Frontal cortex (tissue), 4 donors: Measurements from ENCODE around the gene SORCS3. TPM values are rescaled to one million over a fixed set of nuclear protein-coding genes. Genes with fewer than 3 reads are reported as not detected.

ENCODE experiments used
- DNase-seq, 2 donors: peaks; one replicate each; pipeline ENCODE4 v3.0.0; 2012; ENCODE audit warnings: low spot score in 2 of 2
- FAIRE-seq: peaks from 2 replicates; lab custom pipeline; 2012; peaks lifted over from hg19 to GRCh38; lab: Jason Lieb, UNC
- total RNA-seq: library from RNA; depleted of rRNA; stranded (reverse); fragments of >200 nt; gene quantifications from one replicate; pipeline ENCODE4 v1.2.3, GENCODE V29; 2014
- donor health status: control.
- donor health status: control.
- donor health status: control.

The SORCS3 gene
- total RNA-seq, 1 donor from 2014 or later, result 11.4 TPM

- DNase-seq (no peak), FAIRE-seq (no peak)
These were observed 400.9 kb downstream of the SORCS3 start for GRCh38 chr10:105041956-105042355.

- FAIRE-seq, result no peak
- no peak for DNase-seq
These were observed 401.9 kb downstream of the SORCS3 start for GRCh38 chr10:105042906-105043552.

- DNase-seq (no peak), FAIRE-seq (no peak)
These were observed 403.8 kb downstream of the SORCS3 start for GRCh38 chr10:105044902-105045301.

GRCh38 chr10:105056413-105056812, 415.3 kb downstream of the SORCS3 start:
- no peak for FAIRE-seq
- no peak for DNase-seq

GRCh38 chr10:105062951-105063350, 421.9 kb downstream of the SORCS3 start:
- FAIRE-seq, result no peak

GRCh38 chr10:105063796-105064195, 422.7 kb downstream of the SORCS3 start:
- DNase-seq (peak in 1 of 2 donors; percentile 5), FAIRE-seq (no peak)

More at GRCh38 chr10:105062951-105063350, 421.9 kb downstream of the SORCS3 start:
- no peak for DNase-seq

- no peak for DNase-seq
- no peak for FAIRE-seq
These were observed 427.4 kb downstream of the SORCS3 start for GRCh38 chr10:105068497-105068896.

- FAIRE-seq (no peak), DNase-seq (no peak)
These were observed 429.2 kb downstream of the SORCS3 start for GRCh38 chr10:105070249-105070648.

GRCh38 chr10:105070952-105071351, 429.9 kb downstream of the SORCS3 start:
- no peak for FAIRE-seq
- no peak for DNase-seq

- DNase-seq (no peak), FAIRE-seq (no peak)
These were observed 430.9 kb downstream of the SORCS3 start for GRCh38 chr10:105071980-105072379.

GRCh38 chr10:105073999-105074398, 432.9 kb downstream of the SORCS3 start:
- DNase-seq (no peak), FAIRE-seq (no peak)

GRCh38 chr10:105075031-105075430, 433.9 kb downstream of the SORCS3 start:
- FAIRE-seq (no peak), DNase-seq (no peak)

GRCh38 chr10:105085980-105086379, 444.9 kb downstream of the SORCS3 start:
- FAIRE-seq (no peak), DNase-seq (no peak)

- no peak for FAIRE-seq
- DNase-seq, result no peak
These were observed 453.0 kb downstream of the SORCS3 start for GRCh38 chr10:105094048-105094447.

- no peak for DNase-seq
- FAIRE-seq, result no peak
These were observed 455.2 kb downstream of the SORCS3 start for GRCh38 chr10:105096316-105096715.

- no peak for FAIRE-seq
- no peak for DNase-seq
These were observed 461.9 kb downstream of the SORCS3 start for GRCh38 chr10:105102977-105103376.

- DNase-seq (no peak), FAIRE-seq (no peak)
These were observed 463.2 kb downstream of the SORCS3 start for GRCh38 chr10:105104297-105104696.

GRCh38 chr10:105109164-105109563, 468.1 kb downstream of the SORCS3 start:
- DNase-seq (no peak), FAIRE-seq (no peak)

GRCh38 chr10:105112862-105113261, 471.8 kb downstream of the SORCS3 start:
- no peak for DNase-seq
- no peak for FAIRE-seq

GRCh38 chr10:105113666-105114065, 472.6 kb downstream of the SORCS3 start:
- FAIRE-seq, result no peak

GRCh38 chr10:105121743-105122142, 480.7 kb downstream of the SORCS3 start:
- DNase-seq, result no peak
- no peak for FAIRE-seq

More at GRCh38 chr10:105113666-105114065, 472.6 kb downstream of the SORCS3 start:
- DNase-seq, result no peak

- no peak for FAIRE-seq
These were observed 487.0 kb downstream of the SORCS3 start for GRCh38 chr10:105128111-105128510.

More at GRCh38 chr10:105128111-105128510, 487.0 kb downstream of the SORCS3 start:
- DNase-seq, result no peak
